ENCODE results near the gene NFIA. TPM values are rescaled to one million over a fixed set of nuclear protein-coding genes. Genes with fewer than 3 reads are reported as not detected.
A peak's percentile ranks its signal among the peaks of the same experiment; 100 is the strongest.

NFIA gene
- total RNA-seq, 6 donors from 2014 or later: 33.5 to 94.3 (median 44.9) TPM

- Histone ChIP-seq H3K27me3 (no peaks in the 10 kb centered on the region), H3K9me3 (no peaks in the 10 kb centered on the region), H3K27ac (no peak overlapping the region), H3K36me3 (peaks cover 0 to 16% (median 6%) of the 10 kb centered on the region in 4 donors), H3K4me3 (no peak overlapping the region), H3K4me1 (peaks cover 6 to 14% (median 10%) of the 10 kb centered on the region in 4 donors)
- 66 to 74% methylated on average over 5 of the region's 5 CpGs for WGBS, 2 donors
- TF ChIP-seq POLR2AphosphoS5 (IDR thresholded peaks at IDR 0.05) (no peak), EP300 (IDR thresholded peaks at IDR 0.05) (no peak), POLR2A (IDR thresholded peaks at IDR 0.05) (no peak)
- TF ChIP-seq, protein P1, sequence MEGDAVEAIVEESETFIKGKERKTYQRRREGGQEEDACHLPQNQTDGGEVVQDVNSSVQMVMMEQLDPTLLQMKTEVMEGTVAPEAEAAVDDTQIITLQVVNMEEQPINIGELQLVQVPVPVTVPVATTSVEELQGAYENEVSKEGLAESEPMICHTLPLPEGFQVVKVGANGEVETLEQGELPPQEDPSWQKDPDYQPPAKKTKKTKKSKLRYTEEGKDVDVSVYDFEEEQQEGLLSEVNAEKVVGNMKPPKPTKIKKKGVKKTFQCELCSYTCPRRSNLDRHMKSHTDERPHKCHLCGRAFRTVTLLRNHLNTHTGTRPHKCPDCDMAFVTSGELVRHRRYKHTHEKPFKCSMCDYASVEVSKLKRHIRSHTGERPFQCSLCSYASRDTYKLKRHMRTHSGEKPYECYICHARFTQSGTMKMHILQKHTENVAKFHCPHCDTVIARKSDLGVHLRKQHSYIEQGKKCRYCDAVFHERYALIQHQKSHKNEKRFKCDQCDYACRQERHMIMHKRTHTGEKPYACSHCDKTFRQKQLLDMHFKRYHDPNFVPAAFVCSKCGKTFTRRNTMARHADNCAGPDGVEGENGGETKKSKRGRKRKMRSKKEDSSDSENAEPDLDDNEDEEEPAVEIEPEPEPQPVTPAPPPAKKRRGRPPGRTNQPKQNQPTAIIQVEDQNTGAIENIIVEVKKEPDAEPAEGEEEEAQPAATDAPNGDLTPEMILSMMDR (IDR thresholded peaks at IDR 0.05): no peak
- DNase-seq (no peak), ATAC-seq (ENCODE audit: low FRiP score in 2 of 2) (no peak)
These were observed 375.2 kb downstream of the NFIA start for GRCh38 chr1:61457526-61458040.

- ATAC-seq (ENCODE audit: low FRiP score in 2 of 2): peak in 1 of 2 donors; percentile 38
These were observed 377.0 kb downstream of the NFIA start for GRCh38 chr1:61459345-61459744.

GRCh38 chr1:61460191-61460590, 377.8 kb downstream of the NFIA start:
- no peak for ATAC-seq (ENCODE audit: low FRiP score in 2 of 2)

More at GRCh38 chr1:61459345-61459744, 377.0 kb downstream of the NFIA start:
- H3K27me3 ChIP-seq: no peaks in the 10 kb centered on the region
- no peaks in the 10 kb centered on the region for H3K4me1 ChIP-seq
- 92 to 96% methylated on average over 12 of the region's 12 CpGs for WGBS, 2 donors
- peaks cover 0 to 16% (median 6%) of the 10 kb centered on the region in 4 donors for H3K36me3 ChIP-seq
- no peaks in the 10 kb centered on the region for H3K9me3 ChIP-seq
- H3K4me3 ChIP-seq: no peak overlapping the region
- TF ChIP-seq EP300 (IDR thresholded peaks at IDR 0.05) (no peak), POLR2AphosphoS5 (IDR thresholded peaks at IDR 0.05) (no peak), POLR2A (IDR thresholded peaks at IDR 0.05) (no peak)
- TF ChIP-seq, protein P1 (IDR thresholded peaks at IDR 0.05): no peak
- H3K27ac ChIP-seq: no peak overlapping the region
- DNase-seq: peak in 1 of 2 donors; percentile 56

DNA sequence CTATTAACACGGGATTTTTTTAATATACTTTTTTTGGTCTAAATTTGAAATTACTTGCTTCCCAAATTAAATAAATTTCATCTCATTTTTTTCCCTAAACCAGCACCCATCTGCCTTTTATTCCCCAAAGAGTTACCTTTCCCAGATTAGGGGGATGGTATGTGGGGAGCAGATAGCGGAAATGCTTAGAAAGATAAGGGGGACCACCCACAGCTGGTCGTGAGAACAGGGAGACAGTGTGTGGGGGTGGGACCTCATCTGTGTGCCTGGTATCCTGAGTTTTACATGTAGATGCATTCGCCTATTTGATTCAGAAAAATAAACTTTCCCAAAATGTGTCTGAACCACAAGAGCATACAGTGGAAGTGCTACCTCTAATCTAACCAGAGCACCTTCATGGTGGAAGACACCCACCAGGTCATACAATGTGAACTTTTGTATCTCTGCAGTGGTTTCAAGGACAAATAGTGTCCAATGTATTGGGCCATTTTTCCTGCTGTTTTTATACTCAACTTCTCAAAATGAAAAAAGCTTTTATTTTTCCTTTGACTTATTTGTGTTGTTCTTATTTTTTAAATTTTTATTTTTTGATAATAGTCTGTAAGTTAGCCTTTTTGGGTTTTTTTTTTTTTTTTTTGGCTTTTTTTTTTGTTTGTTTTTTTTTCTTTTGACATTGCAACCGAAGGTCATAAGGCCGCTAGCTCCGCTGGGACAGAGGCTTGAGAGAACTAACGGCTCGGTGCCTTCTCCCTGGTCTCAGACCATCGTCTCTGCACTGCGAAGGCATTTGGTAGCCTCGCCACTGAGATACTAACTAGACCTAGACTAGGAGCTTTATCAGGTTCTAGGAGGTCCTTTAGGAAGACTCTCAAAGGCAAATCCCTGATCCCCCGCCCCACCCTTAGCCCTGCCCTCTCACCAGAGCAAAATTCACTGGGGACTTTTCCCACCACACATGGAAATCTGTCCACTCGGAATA, 379.3 kb downstream of the NFIA start:
- no peak overlapping the region for H3K4me3 ChIP-seq
- peaks cover 0 to 6% (median 0%) of the 10 kb centered on the region in 4 donors for H3K36me3 ChIP-seq
- no peaks in the 10 kb centered on the region for H3K4me1 ChIP-seq
- 86 to 87% methylated on average over 14 of the region's 14 CpGs for WGBS, 2 donors
- TF ChIP-seq EP300 (IDR thresholded peaks at IDR 0.05): no peak
- no peak for TF ChIP-seq POLR2A (IDR thresholded peaks at IDR 0.05)
- ATAC-seq (ENCODE audit: low FRiP score in 2 of 2): no peak
- H3K27me3 ChIP-seq: no peaks in the 10 kb centered on the region
- no peak overlapping the region for H3K27ac ChIP-seq
- DNase-seq: no peak
- H3K9me3 ChIP-seq: no peaks in the 10 kb centered on the region

More at GRCh38 chr1:61460191-61460590, 377.8 kb downstream of the NFIA start:
- Histone ChIP-seq H3K4me3 (no peak overlapping the region), H3K27me3 (no peaks in the 10 kb centered on the region), H3K4me1 (no peaks in the 10 kb centered on the region), H3K27ac (no peak overlapping the region), H3K36me3 (peaks cover 0 to 15% (median 6%) of the 10 kb centered on the region in 4 donors), H3K9me3 (no peaks in the 10 kb centered on the region)
- 95 to 96% methylated on average over 6 of the region's 6 CpGs for WGBS, 2 donors
- TF ChIP-seq POLR2AphosphoS5 (IDR thresholded peaks at IDR 0.05) (no peak), EP300 (IDR thresholded peaks at IDR 0.05) (no peak), POLR2A (IDR thresholded peaks at IDR 0.05) (no peak)
- TF ChIP-seq, protein P1 (IDR thresholded peaks at IDR 0.05): no peak
- no peak for DNase-seq

DNA sequence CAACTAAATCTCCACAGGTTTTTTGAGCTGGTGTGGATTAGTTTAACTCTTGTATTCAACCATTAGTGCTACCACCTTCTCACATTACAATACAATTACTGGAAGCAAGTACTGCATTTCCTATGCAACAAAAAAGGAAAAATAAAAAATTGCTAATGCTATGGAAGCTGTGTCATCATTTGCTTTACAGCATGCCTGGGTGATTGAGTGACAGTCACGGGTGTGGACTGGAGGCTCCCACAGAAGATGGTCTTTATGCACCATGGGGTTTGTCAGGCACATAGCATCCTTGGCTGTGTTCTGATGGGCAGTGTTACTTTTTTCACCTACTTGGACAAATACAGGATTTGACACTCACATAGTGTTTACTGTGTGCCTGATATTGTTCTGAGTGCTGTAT, 380.3 kb downstream of the NFIA start:
- peaks cover 0 to 6% (median 0%) of the 10 kb centered on the region in 4 donors for H3K36me3 ChIP-seq
- no peaks in the 10 kb centered on the region for H3K9me3 ChIP-seq
- ATAC-seq (ENCODE audit: low FRiP score in 2 of 2) (no peak), DNase-seq (no peak)
- TF ChIP-seq, protein P1 (IDR thresholded peaks at IDR 0.05): no peak
- no peak for TF ChIP-seq POLR2A (IDR thresholded peaks at IDR 0.05)
- TF ChIP-seq POLR2AphosphoS5 (IDR thresholded peaks at IDR 0.05): no peak
- no peak for TF ChIP-seq EP300 (IDR thresholded peaks at IDR 0.05)
- 86 to 100% methylated on average over 1 of the region's 1 CpG for WGBS, 2 donors
- H3K4me1 ChIP-seq: no peaks in the 10 kb centered on the region
- no peaks in the 10 kb centered on the region for H3K27me3 ChIP-seq
- H3K27ac ChIP-seq: no peak overlapping the region
- no peak overlapping the region for H3K4me3 ChIP-seq

Data from upper lobe of left lung (tissue), 6 donors.